Spleen (tissue), 7 donors: ENCODE results near the gene WFDC1.

ENCODE experiments used
- CTCF ChIP-seq, 11 experiments: fragments of 200-600 bp in 7 of 11; fragments of 450-650 bp in 4 of 11; sonication (generic) in 4 of 11; IDR thresholded peaks in 8 of 11; conservative IDR thresholded peaks in 3 of 11; 1 replicate in 7 of 11; 2 replicates in 4 of 11; pipeline versions ENCODE4 v1.4.0 to v1.8.0; 2016 to 2021; ENCODE audit warnings: antibody characterized with exemption in 11 of 11, inconsistent platforms in 4 of 11, mild to moderate bottlenecking in 1 of 11
- POLR2AphosphoS5 ChIP-seq, 3 donors: sonication (generic); formaldehyde crosslinking; IDR thresholded peaks; one replicate each; pipeline ENCODE4 v1.5.1; 2017; ENCODE audit warnings: antibody characterized with exemption in 3 of 3
- donor health status: DM: no; HTN: no; CAD: no; lungs with moderate emphysema.
- donor health status: DM: no; HTN: no; CAD: no.
- donor health status: DM: no; HTN: no; CAD: no.

- TF ChIP-seq POLR2AphosphoS5 (IDR thresholded peaks at IDR 0.05) (no peak), CTCF (IDR thresholded peaks at IDR 0.05 in 8 of 11, conservative IDR thresholded peaks at IDR 0.05 in 3 of 11) (no peak)
These were observed 34.3 kb downstream of the WFDC1 start for GRCh38 chr16:84329016-84329415.
